Hepatocyte (in vitro differentiated cells): ENCODE results near the gene PHOX2B. TPM values are rescaled to one million over a fixed set of nuclear protein-coding genes. Genes with fewer than 3 reads are reported as not detected.
"Not testable (repeated sequence)": the region's sequence is repeated elsewhere in the genome, so short reads cannot be mapped to it uniquely, and the experiment has no call there.

ENCODE experiments used
- DNase-seq: peaks from one replicate; pipeline ENCODE4 v3.0.0-alpha.2; 2016; ENCODE audit warnings: low spot score
- H2AFZ ChIP-seq: fragments of 200-600 bp; sonication (generic); 2 replicates; pipeline ENCODE4 v1.6.0; 2016; ENCODE audit warnings: antibody characterized with exemption, mild to moderate bottlenecking
- H3K27ac ChIP-seq: fragments of 200-600 bp; sonication (generic); 2 replicates; pipeline ENCODE4 v1.5.1; 2016; ENCODE audit warnings: mild to moderate bottlenecking
- H3K27me3 ChIP-seq: fragments of 200-600 bp; sonication (generic); 2 replicates; pipeline ENCODE4 v1.6.1; 2016
- H3K36me3 ChIP-seq: fragments of 200-600 bp; sonication (generic); replicated peaks from 2 replicates; pipeline ENCODE4 v1.5.1; 2016; ENCODE audit warnings: low read depth; ENCODE audit not compliant: insufficient read depth
- H3K4me1 ChIP-seq: fragments of 200-600 bp; sonication (generic); 2 replicates; pipeline ENCODE4 v1.5.1; 2016; ENCODE audit warnings: mild to moderate bottlenecking, moderate library complexity; ENCODE audit not compliant: insufficient read depth
- H3K4me2 ChIP-seq: fragments of 200-600 bp; sonication (generic); 2 replicates; pipeline ENCODE4 v1.6.0; 2016
- H3K4me3 ChIP-seq: fragments of 200-600 bp; sonication (generic); 2 replicates; pipeline ENCODE4 v1.5.1; 2016; ENCODE audit warnings: mild to moderate bottlenecking
- H3K79me2 ChIP-seq: fragments of 200-600 bp; sonication (generic); 2 replicates; pipeline ENCODE4 v1.6.0; 2017; ENCODE audit warnings: mild to moderate bottlenecking
- H3K9me2 ChIP-seq: fragments of 200-600 bp; sonication (generic); replicated peaks from 2 replicates; pipeline ENCODE4 v1.6.0; 2017; ENCODE audit warnings: mild to moderate bottlenecking; ENCODE audit not compliant: insufficient read depth
- H3K9me3 ChIP-seq: fragments of 200-600 bp; sonication (generic); 2 replicates; pipeline ENCODE4 v1.5.1; 2016; ENCODE audit warnings: low read depth, mild to moderate bottlenecking
- H4K20me1 ChIP-seq: fragments of 200-600 bp; sonication (generic); 2 replicates; pipeline ENCODE4 v1.6.0; 2016; ENCODE audit warnings: mild to moderate bottlenecking; ENCODE audit not compliant: insufficient read depth, poor library complexity, severe bottlenecking
- CTCF ChIP-seq: fragments of 200-600 bp; sonication (generic); IDR thresholded peaks from 2 replicates; pipeline ENCODE4 v1.5.1; 2016; ENCODE audit warnings: antibody characterized with exemption, mild to moderate bottlenecking; ENCODE audit not compliant: poor library complexity
- EZH2 ChIP-seq: fragments of 200-600 bp; sonication (generic); IDR thresholded peaks from 2 replicates; pipeline ENCODE4 v1.6.1; 2016; ENCODE audit warnings: antibody characterized with exemption, mild to moderate bottlenecking, borderline replicate concordance
- EZH2phosphoT487 ChIP-seq: fragments of 200-600 bp; sonication (generic); IDR thresholded peaks from one replicate; pipeline ENCODE4 v1.6.1; 2018; ENCODE audit warnings: antibody characterized with exemption, mild to moderate bottlenecking, low read depth, moderate library complexity; ENCODE audit not compliant: unreplicated experiment, severe bottlenecking
- WGBS: methylation state at CpG from one replicate; pipeline ENCODE4 v1.1.6; 2016; ENCODE audit warnings: low lambda C conversion rate; ENCODE audit errors: missing lambda C conversion rate; 5-methylcytosine and 5-hydroxymethylcytosine counted together
- polyA plus RNA-seq: library from polyadenylated mRNA; unstranded; fragments of >200 nt; fragmentation: Nextera tagmentation; extraction: Ambion mirVana; gene quantifications from 2 replicates; pipeline ENCODE4 v1.2.1, GENCODE V29; 2016
- total RNA-seq: library from RNA; depleted of rRNA; stranded (reverse); fragments of >200 nt; gene quantifications from 2 replicates; pipeline ENCODE4 v1.2.3, GENCODE V29; 2014

PHOX2B gene
- total and polyA plus RNA-seq, 2 experiments from 2014 or later: not detected

- no peaks in the 10 kb centered on the region for H3K79me2 ChIP-seq
- no peak for DNase-seq
- H4K20me1 ChIP-seq: no peaks in the 10 kb centered on the region
- no peaks in the 10 kb centered on the region for H3K9me3 ChIP-seq
- H2AFZ ChIP-seq: no peak overlapping the region
- WGBS: 3% methylated on average over 48 of the region's 54 CpGs
- H3K36me3 ChIP-seq: no peaks in the 10 kb centered on the region
- H3K4me3 ChIP-seq: no peak overlapping the region
- no peak overlapping the region for H3K27ac ChIP-seq
- H3K9me2 ChIP-seq: no peaks in the 10 kb centered on the region
- no peak overlapping the region for H3K4me2 ChIP-seq
- TF ChIP-seq EZH2: peak; percentile 67
- TF ChIP-seq CTCF: no peak
- peak; percentile 33 for TF ChIP-seq EZH2phosphoT487
- H3K27me3 ChIP-seq: peaks cover 97% of the 10 kb centered on the region
- no peaks in the 10 kb centered on the region for H3K4me1 ChIP-seq
Measured at GRCh38 chr4:41745292-41746024, 3.1 kb downstream of the PHOX2B start.

GRCh38 chr4:41744572-41745291, 3.8 kb downstream of the PHOX2B start:
- 16% methylated on average over 33 of the region's 33 CpGs for WGBS
- Histone ChIP-seq H3K4me3 (no peak overlapping the region), H3K36me3 (no peaks in the 10 kb centered on the region), H4K20me1 (no peaks in the 10 kb centered on the region), H3K4me2 (no peak overlapping the region), H3K27ac (no peak overlapping the region), H2AFZ (no peak overlapping the region), H3K9me3 (no peaks in the 10 kb centered on the region), H3K9me2 (no peaks in the 10 kb centered on the region), H3K4me1 (no peaks in the 10 kb centered on the region), H3K27me3 (peaks cover 96% of the 10 kb centered on the region), H3K79me2 (no peaks in the 10 kb centered on the region)
- no peak for DNase-seq
- TF ChIP-seq EZH2 (peak; percentile 28), CTCF (no peak), EZH2phosphoT487 (no peak)

- Histone ChIP-seq H3K4me2 (no peak overlapping the region), H3K27ac (no peak overlapping the region), H3K27me3 (peaks cover 76% of the 10 kb centered on the region), H3K4me1 (no peaks in the 10 kb centered on the region), H4K20me1 (no peaks in the 10 kb centered on the region), H3K9me2 (no peaks in the 10 kb centered on the region), H3K4me3 (no peak overlapping the region), H2AFZ (no peak overlapping the region), H3K36me3 (no peaks in the 10 kb centered on the region), H3K9me3 (no peaks in the 10 kb centered on the region), H3K79me2 (no peaks in the 10 kb centered on the region)
- no peak for DNase-seq
- TF ChIP-seq EZH2phosphoT487 (no peak), CTCF (no peak), EZH2 (no peak)
- 77% methylated on average over 2 of the region's 2 CpGs for WGBS
Measured at GRCh38 chr4:41741354-41741753, 7.2 kb downstream of the PHOX2B start.

- H3K9me2 ChIP-seq, H3K4me3 ChIP-seq, H3K36me3 ChIP-seq, DNase-seq, H2AFZ ChIP-seq, H3K4me2 ChIP-seq, H4K20me1 ChIP-seq, H3K27ac ChIP-seq, H3K79me2 ChIP-seq, H3K4me1 ChIP-seq, H3K9me3 ChIP-seq: not testable (repeated sequence)
- peaks cover 54% of the 10 kb centered on the region for H3K27me3 ChIP-seq
- WGBS: 63% methylated on average over 8 of the region's 8 CpGs
Measured at GRCh38 chr4:41737491-41737890, 11.0 kb downstream of the PHOX2B start.
